Measurements from ENCODE around the gene FBXL19.

FBXL19 gene

GRCh38 chr16:30894540-30895368 lies 28.6 kb upstream of the FBXL19 start:
- DNase-seq (ENCODE audit: low read depth in 2 of 2) = no peak

- no peak for DNase-seq (ENCODE audit: low read depth in 2 of 2)
These were observed 27.6 kb upstream of the FBXL19 start for GRCh38 chr16:30895627-30896260.

GRCh38 chr16:30896261-30896888 lies 27.0 kb upstream of the FBXL19 start, which contains the start of gene CTF1:
TSS of gene CTF1 (plus strand) at chr16:30896614. CDS start at chr16:30896644, 30 bp downstream.
- DNase-seq (ENCODE audit: low read depth in 2 of 2) = no peak

GRCh38 chr16:30896889-30897733 lies 26.3 kb upstream of the FBXL19 start:
- DNase-seq (ENCODE audit: low read depth in 2 of 2) = peak; percentile 53 to 55

- no peak for DNase-seq (ENCODE audit: low read depth in 2 of 2)
These were observed 23.6 kb upstream of the FBXL19 start for GRCh38 chr16:30899794-30900193.

GRCh38 chr16:30900588-30900987 lies 22.8 kb upstream of the FBXL19 start:
- DNase-seq (ENCODE audit: low read depth in 2 of 2) = no peak

GRCh38 chr16:30901201-30902028 lies 22.0 kb upstream of the FBXL19 start:
- no peak for DNase-seq (ENCODE audit: low read depth in 2 of 2)

GRCh38 chr16:30902029-30902972 lies 21.1 kb upstream of the FBXL19 start:
- DNase-seq (ENCODE audit: low read depth in 2 of 2) = no peak

GRCh38 chr16:30903002-30903401 lies 20.4 kb upstream of the FBXL19 start:
- no peak for DNase-seq (ENCODE audit: low read depth in 2 of 2)

GRCh38 chr16:30903596-30903995 lies 19.8 kb upstream of the FBXL19 start:
- no peak for DNase-seq (ENCODE audit: low read depth in 2 of 2)

- no peak for DNase-seq (ENCODE audit: low read depth in 2 of 2)
These were observed 19.1 kb upstream of the FBXL19 start for GRCh38 chr16:30904114-30904780.

- no peak for DNase-seq (ENCODE audit: low read depth in 2 of 2)
These were observed 16.3 kb upstream of the FBXL19 start for GRCh38 chr16:30907064-30907463.

GRCh38 chr16:30910427-30911029 lies 12.8 kb upstream of the FBXL19 start:
- no peak for DNase-seq (ENCODE audit: low read depth in 2 of 2)

GRCh38 chr16:30912794-30913412 lies 10.5 kb upstream of the FBXL19 start:
- DNase-seq (ENCODE audit: low read depth in 2 of 2) = no peak

- no peak for DNase-seq (ENCODE audit: low read depth in 2 of 2)
These were observed 8.5 kb upstream of the FBXL19 start for GRCh38 chr16:30914830-30915229.

- no peak for DNase-seq (ENCODE audit: low read depth in 2 of 2)
These were observed 4.8 kb upstream of the FBXL19 start for GRCh38 chr16:30918614-30919013.

GRCh38 chr16:30920891-30921290 lies 2.5 kb upstream of the FBXL19 start:
- no peak for DNase-seq (ENCODE audit: low read depth in 2 of 2)

GRCh38 chr16:30921459-30921747 lies 2.0 kb upstream of the FBXL19 start:
- DNase-seq (ENCODE audit: low read depth in 2 of 2) = no peak
